HAP-1 (cell line): ENCODE results near the gene CRLF1.

Experiments
- DNase-seq, 2 experiments: peaks; one replicate each; pipeline ENCODE4 v3.0.0-alpha.2; 2016 to 2020; ENCODE audit warnings: low spot score in 2 of 2
- H3K27me3 ChIP-seq: fragments of 250-450 bp; sonication (Bioruptor Pico); 2 replicates; pipeline ENCODE4 v1.5.1; 2020; ENCODE audit warnings: low read depth, mild to moderate bottlenecking, moderate library complexity
- H3K36me3 ChIP-seq: fragments of 250-450 bp; sonication (Bioruptor Pico); replicated peaks from 2 replicates; pipeline ENCODE4 v1.5.1; 2020; ENCODE audit warnings: mild to moderate bottlenecking
- H3K4me1 ChIP-seq: fragments of 250-450 bp; sonication (Bioruptor Pico); 2 replicates; pipeline ENCODE4 v1.5.1; 2020; ENCODE audit warnings: mild to moderate bottlenecking
- H3K4me3 ChIP-seq: fragments of 250-450 bp; sonication (Bioruptor Pico); 2 replicates; pipeline ENCODE4 v1.5.1; 2020; ENCODE audit warnings: mild to moderate bottlenecking, moderate library complexity
- H3K9me3 ChIP-seq: fragments of 250-450 bp; sonication (Bioruptor Pico); 2 replicates; pipeline ENCODE4 v1.5.1; 2020; ENCODE audit warnings: mild to moderate bottlenecking, moderate library complexity
- in situ Hi-C: fragments of 300-500 bp; cut with MboI; formaldehyde crosslinking; loops from 3 replicates; pipeline ENCODE4 v1.14.3; 2020; ENCODE audit warnings: low sequenced_read_pairs, inconsistent platforms, mixed read lengths

Gene CRLF1

DNA sequence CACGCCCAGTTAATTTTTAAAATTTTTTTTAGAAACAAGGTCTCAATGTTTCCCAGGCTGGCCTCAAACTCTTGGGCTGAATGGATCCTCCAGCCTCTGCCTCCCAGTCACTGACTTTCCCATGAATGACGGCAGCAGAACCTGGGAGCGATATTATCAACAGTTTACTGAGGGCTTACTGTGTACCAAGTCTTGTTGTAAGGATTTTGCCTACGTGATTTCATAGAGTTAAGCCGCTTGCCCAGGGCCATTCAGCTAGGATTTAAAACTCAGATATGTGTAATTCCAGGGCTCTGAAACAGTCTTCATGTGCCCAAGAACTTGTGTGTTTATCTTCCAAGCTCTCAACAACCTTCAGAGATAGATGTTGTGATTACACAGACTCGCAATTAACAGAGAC is 55.0 kb downstream of the CRLF1 start:
- Histone ChIP-seq H3K36me3 (no peaks in the 10 kb centered on the region), H3K4me3 (no peak overlapping the region), H3K4me1 (no peaks in the 10 kb centered on the region), H3K9me3 (no peaks in the 10 kb centered on the region), H3K27me3 (no peaks in the 10 kb centered on the region)
- in situ Hi-C loops, result no loop called here
- DNase-seq, result no peak

DNA sequence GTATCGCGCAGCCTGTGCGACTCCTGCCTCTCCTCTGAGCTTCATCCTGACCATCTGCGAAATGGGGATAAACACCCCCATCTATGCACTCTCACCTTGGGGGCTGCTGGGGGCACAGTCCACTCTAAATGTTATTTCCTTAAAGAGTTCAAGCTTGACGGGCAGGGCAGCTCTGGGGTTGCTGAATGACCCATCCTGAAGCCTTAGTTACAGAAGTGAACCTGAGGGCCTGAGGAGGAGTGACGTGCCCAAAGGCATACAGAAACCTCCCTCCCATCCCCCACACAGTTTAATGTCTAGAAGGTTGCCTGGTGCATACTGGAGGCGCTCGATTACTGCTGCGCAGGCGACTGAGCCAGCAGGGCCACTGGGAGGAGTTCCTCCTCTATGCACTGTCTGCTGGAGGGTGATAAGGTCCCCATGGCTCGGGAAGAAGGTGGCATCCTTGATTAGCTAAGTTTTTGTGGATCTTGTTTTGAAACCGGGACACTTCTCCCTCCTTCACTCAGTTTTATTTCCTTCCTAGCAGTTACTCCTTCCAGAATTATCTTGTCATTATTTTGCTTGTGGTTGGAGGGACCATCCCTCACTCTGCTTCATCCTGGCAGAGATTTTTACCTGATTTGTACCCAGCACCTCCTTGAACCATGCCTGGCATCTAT is 62.7 kb downstream of the CRLF1 start:
- peaks cover 28% of the 10 kb centered on the region for H3K36me3 ChIP-seq
- H3K27me3 ChIP-seq, result no peaks in the 10 kb centered on the region
- in situ Hi-C loops, result no loop called here
- H3K9me3 ChIP-seq, result no peaks in the 10 kb centered on the region
- DNase-seq, result peak; percentile 62 to 82
- peaks cover 6% of the 10 kb centered on the region; the same call in 1 of the 2 replicates for H3K4me1 ChIP-seq
- H3K4me3 ChIP-seq, result peak overlapping the region; percentile 32
